Stimulated activated naive CD8-positive, alpha-beta T cell treated with anti-CD3 and anti-CD28 coated beads, Interleukin-15, Interleukin-2, amounts not matched to agents 100 ng/mL and 50 ng/mL, for 24 hours (primary cell): ENCODE measurements around the gene TANK.
"Not testable (repeated sequence)": the region's sequence is repeated elsewhere in the genome, so short reads cannot be mapped to it uniquely, and the experiment has no call there.

ENCODE experiments used
- H3K27ac Mint-ChIP-seq: one replicate; pipeline ENCODE4 v1.8.0; 2021; ENCODE audit warnings: mild to moderate bottlenecking, mixed read lengths
- H3K27me3 Mint-ChIP-seq: one replicate; pipeline ENCODE4 v1.8.0; 2021; ENCODE audit warnings: mixed read lengths
- H3K36me3 Mint-ChIP-seq: one replicate; pipeline ENCODE4 v1.8.0; 2021; ENCODE audit warnings: low read depth, mixed read lengths
- H3K4me1 Mint-ChIP-seq: one replicate; pipeline ENCODE4 v1.8.0; 2021; ENCODE audit warnings: low read depth, mixed read lengths
- H3K4me3 Mint-ChIP-seq: one replicate; pipeline ENCODE4 v1.8.0; 2021; ENCODE audit warnings: mild to moderate bottlenecking, mixed read lengths
- H3K9me3 Mint-ChIP-seq: one replicate; pipeline ENCODE4 v1.8.0; 2021; ENCODE audit warnings: mixed read lengths

The TANK gene

GRCh38 chr2:161123531-161124030 lies 36.6 kb upstream of the TANK start:
- peak overlapping the region; percentile 66 for H3K27ac Mint-ChIP-seq
- no peaks in the 10 kb centered on the region for H3K36me3 Mint-ChIP-seq
- no peaks in the 10 kb centered on the region for H3K27me3 Mint-ChIP-seq
- no peak overlapping the region for H3K4me3 Mint-ChIP-seq
- H3K9me3 Mint-ChIP-seq = no peaks in the 10 kb centered on the region
- H3K4me1 Mint-ChIP-seq = peaks cover 27% of the 10 kb centered on the region

- Mint-ChIP-seq H3K36me3 (no peaks in the 10 kb centered on the region), H3K9me3 (no peaks in the 10 kb centered on the region), H3K4me3 (no peak overlapping the region), H3K27ac (no peak overlapping the region), H3K27me3 (no peaks in the 10 kb centered on the region), H3K4me1 (peaks cover 34% of the 10 kb centered on the region)
Observed at GRCh38 chr2:161124201-161124600, 36.0 kb upstream of the TANK start.

GRCh38 chr2:161128885-161129284 lies 31.3 kb upstream of the TANK start:
- Mint-ChIP-seq H3K4me1 (peaks cover 20% of the 10 kb centered on the region), H3K27ac (no peak overlapping the region), H3K9me3 (no peaks in the 10 kb centered on the region), H3K36me3 (no peaks in the 10 kb centered on the region), H3K27me3 (no peaks in the 10 kb centered on the region), H3K4me3 (no peak overlapping the region)

GRCh38 chr2:161130354-161130753 lies 29.9 kb upstream of the TANK start:
- H3K4me1 Mint-ChIP-seq = peaks cover 22% of the 10 kb centered on the region
- H3K27me3 Mint-ChIP-seq = no peaks in the 10 kb centered on the region
- no peaks in the 10 kb centered on the region for H3K36me3 Mint-ChIP-seq
- no peak overlapping the region for H3K4me3 Mint-ChIP-seq
- H3K9me3 Mint-ChIP-seq = no peaks in the 10 kb centered on the region
- no peak overlapping the region for H3K27ac Mint-ChIP-seq

- Mint-ChIP-seq H3K9me3 (no peaks in the 10 kb centered on the region), H3K4me3 (no peak overlapping the region), H3K27ac (no peak overlapping the region), H3K36me3 (no peaks in the 10 kb centered on the region), H3K4me1 (peaks cover 30% of the 10 kb centered on the region), H3K27me3 (no peaks in the 10 kb centered on the region)
Observed at GRCh38 chr2:161131074-161131680, 29.1 kb upstream of the TANK start.

- H3K4me1 Mint-ChIP-seq = peaks cover 36% of the 10 kb centered on the region
- H3K36me3 Mint-ChIP-seq = no peaks in the 10 kb centered on the region
- no peak overlapping the region for H3K4me3 Mint-ChIP-seq
- H3K27ac Mint-ChIP-seq = no peak overlapping the region
- no peaks in the 10 kb centered on the region for H3K27me3 Mint-ChIP-seq
- H3K9me3 Mint-ChIP-seq = no peaks in the 10 kb centered on the region
Observed at GRCh38 chr2:161131804-161132203, 28.4 kb upstream of the TANK start.

GRCh38 chr2:161132384-161132783 lies 27.8 kb upstream of the TANK start:
- not testable (repeated sequence) for H3K36me3 Mint-ChIP-seq, H3K9me3 Mint-ChIP-seq, H3K27ac Mint-ChIP-seq, H3K4me3 Mint-ChIP-seq, H3K27me3 Mint-ChIP-seq
- H3K4me1 Mint-ChIP-seq = peaks cover 38% of the 10 kb centered on the region

- Mint-ChIP-seq H3K9me3 (no peaks in the 10 kb centered on the region), H3K36me3 (no peaks in the 10 kb centered on the region), H3K27ac (no peak overlapping the region), H3K4me3 (no peak overlapping the region), H3K27me3 (no peaks in the 10 kb centered on the region), H3K4me1 (peaks cover 39% of the 10 kb centered on the region)
Observed at GRCh38 chr2:161133366-161133765, 26.9 kb upstream of the TANK start.

GRCh38 chr2:161134547-161135518 lies 25.4 kb upstream of the TANK start:
- Mint-ChIP-seq H3K36me3 (no peaks in the 10 kb centered on the region), H3K4me3 (no peak overlapping the region), H3K27ac (peak overlapping the region; percentile 21), H3K9me3 (no peaks in the 10 kb centered on the region), H3K27me3 (no peaks in the 10 kb centered on the region), H3K4me1 (peaks cover 43% of the 10 kb centered on the region)

- Mint-ChIP-seq H3K4me3 (peak overlapping the region; percentile 89), H3K27me3 (no peaks in the 10 kb centered on the region), H3K36me3 (peaks cover under 1% of the 10 kb centered on the region), H3K9me3 (no peaks in the 10 kb centered on the region), H3K27ac (peak overlapping the region; percentile 97), H3K4me1 (peaks cover 49% of the 10 kb centered on the region)
Observed at GRCh38 chr2:161135951-161136593, 24.2 kb upstream of the TANK start.

- peaks cover 56% of the 10 kb centered on the region for H3K4me1 Mint-ChIP-seq
- peaks cover 7% of the 10 kb centered on the region for H3K36me3 Mint-ChIP-seq
- H3K4me3 Mint-ChIP-seq = peak overlapping the region; percentile 89
- no peaks in the 10 kb centered on the region for H3K9me3 Mint-ChIP-seq
- peak overlapping the region; percentile 97 for H3K27ac Mint-ChIP-seq
- no peaks in the 10 kb centered on the region for H3K27me3 Mint-ChIP-seq
Observed at GRCh38 chr2:161136696-161137324, 23.4 kb upstream of the TANK start.

- H3K27me3 Mint-ChIP-seq = no peaks in the 10 kb centered on the region
- H3K4me1 Mint-ChIP-seq = peaks cover 73% of the 10 kb centered on the region
- H3K27ac Mint-ChIP-seq = peak overlapping the region; percentile 81
- peak overlapping the region; percentile 89 for H3K4me3 Mint-ChIP-seq
- H3K9me3 Mint-ChIP-seq = no peaks in the 10 kb centered on the region
- H3K36me3 Mint-ChIP-seq = peaks cover 13% of the 10 kb centered on the region
Observed at GRCh38 chr2:161138429-161138828, 21.8 kb upstream of the TANK start.

- peak overlapping the region; percentile 89 for H3K4me3 Mint-ChIP-seq
- H3K36me3 Mint-ChIP-seq = peaks cover 21% of the 10 kb centered on the region
- no peaks in the 10 kb centered on the region for H3K27me3 Mint-ChIP-seq
Observed at GRCh38 chr2:161139098-161139987, 20.9 kb upstream of the TANK start.

GRCh38 chr2:161141033-161141432 lies 19.2 kb upstream of the TANK start:
- Mint-ChIP-seq H3K4me1 (peaks cover 85% of the 10 kb centered on the region), H3K36me3 (peaks cover 35% of the 10 kb centered on the region)

More at GRCh38 chr2:161139098-161139987, 20.9 kb upstream of the TANK start:
- Mint-ChIP-seq H3K27ac (peak overlapping the region; percentile 81), H3K9me3 (peaks cover 4% of the 10 kb centered on the region), H3K4me1 (peaks cover 82% of the 10 kb centered on the region)

More at GRCh38 chr2:161141033-161141432, 19.2 kb upstream of the TANK start:
- Mint-ChIP-seq H3K27ac (no peak overlapping the region), H3K4me3 (peak overlapping the region; percentile 38), H3K27me3 (no peaks in the 10 kb centered on the region), H3K9me3 (peaks cover 6% of the 10 kb centered on the region)
